Psoas muscle (tissue), 8 donors: ENCODE data around the gene UGT1A6. TPM values are rescaled to one million over a fixed set of nuclear protein-coding genes. Genes with fewer than 3 reads are reported as not detected.

Source experiments
- ATAC-seq, 4 donors: fragments of 200-7000 bp; cut with Tn5 transposase; one replicate each; pipeline ENCODE4 v1.9.1; 2020; ENCODE audit warnings: moderate library complexity in 3 of 4, mild to moderate bottlenecking in 2 of 4
- DNase-seq, 2 donors: peaks; one replicate each; pipeline ENCODE4 v3.0.0-alpha.2; 2020
- H3K27ac ChIP-seq: fragments of 200-600 bp; one replicate; pipeline ENCODE4 v1.8.0; 2022
- H3K27me3 ChIP-seq, 3 donors: fragments of 200-600 bp in 1 of 3; one replicate each; pipeline versions ENCODE4 v1.6.1 to v1.8.0; 2013 to 2022; ENCODE audit warnings: low read length in 2 of 3, mild to moderate bottlenecking in 2 of 3, moderate library complexity in 1 of 3; ENCODE audit not compliant: insufficient read depth in 3 of 3
- H3K36me3 ChIP-seq, 2 donors: fragments of 200-600 bp in 1 of 2; one replicate each; pipeline versions ENCODE4 v1.6.1 to v1.8.0; 2013 to 2022; ENCODE audit warnings: low read depth in 1 of 2, mild to moderate bottlenecking in 1 of 2, moderate library complexity in 1 of 2; ENCODE audit not compliant: insufficient read depth in 1 of 2
- H3K4me1 ChIP-seq: fragments of 200-600 bp; one replicate; pipeline ENCODE4 v1.8.0; 2022
- H3K4me3 ChIP-seq: fragments of 200-600 bp; one replicate; pipeline ENCODE4 v1.8.0; 2022; ENCODE audit warnings: mild to moderate bottlenecking
- H3K9me3 ChIP-seq: fragments of 200-600 bp; one replicate; pipeline ENCODE4 v1.8.0; 2022
- WGBS, 3 donors: extraction: QIAGEN DNeasy Blood & Tissue Kit; methylation state at CpG; one replicate each; pipeline versions ENCODE4 v1.1.6 to v1.1.7; 2013; 5-methylcytosine and 5-hydroxymethylcytosine counted together
- intact Hi-C, 2 donors: fragments of 100-400 bp; cut with DNase I; formaldehyde crosslinking; loops; one replicate each; pipeline versions ENCODE4 v1.11.0 to v1.14.2; 2022
- polyA plus RNA-seq, 3 donors: library from polyadenylated mRNA; stranded (reverse); fragments of 200-250 nt; gene quantifications; one replicate each; pipeline ENCODE4 v1.2.3, GENCODE V29; 2013
- total RNA-seq, 4 donors: library from RNA; stranded (reverse); fragmentation: NEBNext Ultra II Directional in 2 of 4; extraction: Animal tissue kit (Norgen Biotek cat#: 25700) in 2 of 4; gene quantifications; one replicate each; pipeline versions ENCODE4 v1.2.1 to v1.2.4, GENCODE V29; 2021 to 2023
- TF ChIP-seq, protein P1 (sequence below): fragments of 200-600 bp; IDR thresholded peaks from one replicate; pipeline ENCODE4 v1.8.0; 2022; ENCODE audit warnings: antibody characterized with exemption
- donor health status: healthy with polysubstance abuse.
- donor health status: DM: no; HTN: no; CAD: no; lungs with moderate emphysema.
- donor health status: Bipolar disorder and iron deficiency.
- donor health status: healthy.
- donor health status: DM: yes; HTN: yes; CAD: no.
- donor health status: DM: no; HTN: no; CAD: no.
- donor health status: DM: no; HTN: no; CAD: no.
- donor health status: DM: yes; HTN: yes; CAD: no.

The UGT1A6 gene
- total and polyA plus RNA-seq, 7 donors, result not detected

DNA sequence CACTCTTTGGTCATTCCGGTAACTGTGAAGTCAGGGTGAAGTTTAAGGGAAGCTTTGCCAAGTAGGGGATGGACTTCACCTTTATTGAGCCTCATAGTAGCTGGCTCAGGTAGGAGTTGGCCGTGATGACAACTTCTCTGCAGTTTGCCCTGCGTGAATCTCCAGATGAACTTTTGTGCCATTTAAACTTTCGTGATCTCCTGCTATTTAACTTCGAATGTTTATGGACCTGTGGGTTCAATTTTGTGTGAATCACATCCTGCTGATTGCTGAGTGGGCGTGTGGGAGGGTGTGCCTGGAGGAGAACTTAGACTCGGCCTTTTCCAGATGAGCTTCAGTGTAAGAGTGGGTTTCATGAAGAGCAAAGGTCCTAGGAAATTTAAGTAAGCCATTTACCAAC, 71.6 kb downstream of the UGT1A6 start:
- intact Hi-C loops, result no loop called here
- Histone ChIP-seq H3K9me3 (no peaks in the 10 kb centered on the region), H3K4me1 (no peaks in the 10 kb centered on the region), H3K36me3 (no peaks in the 10 kb centered on the region), H3K27me3 (peaks cover 0 to 2% (median 1%) of the 10 kb centered on the region in 3 donors), H3K27ac (no peak overlapping the region), H3K4me3 (no peak overlapping the region)
- DNase-seq (no peak), ATAC-seq (no peak)
- 73 to 77% (median 73%) methylated on average over 7 of the region's 7 CpGs for WGBS, 3 donors
- TF ChIP-seq, protein P1, sequence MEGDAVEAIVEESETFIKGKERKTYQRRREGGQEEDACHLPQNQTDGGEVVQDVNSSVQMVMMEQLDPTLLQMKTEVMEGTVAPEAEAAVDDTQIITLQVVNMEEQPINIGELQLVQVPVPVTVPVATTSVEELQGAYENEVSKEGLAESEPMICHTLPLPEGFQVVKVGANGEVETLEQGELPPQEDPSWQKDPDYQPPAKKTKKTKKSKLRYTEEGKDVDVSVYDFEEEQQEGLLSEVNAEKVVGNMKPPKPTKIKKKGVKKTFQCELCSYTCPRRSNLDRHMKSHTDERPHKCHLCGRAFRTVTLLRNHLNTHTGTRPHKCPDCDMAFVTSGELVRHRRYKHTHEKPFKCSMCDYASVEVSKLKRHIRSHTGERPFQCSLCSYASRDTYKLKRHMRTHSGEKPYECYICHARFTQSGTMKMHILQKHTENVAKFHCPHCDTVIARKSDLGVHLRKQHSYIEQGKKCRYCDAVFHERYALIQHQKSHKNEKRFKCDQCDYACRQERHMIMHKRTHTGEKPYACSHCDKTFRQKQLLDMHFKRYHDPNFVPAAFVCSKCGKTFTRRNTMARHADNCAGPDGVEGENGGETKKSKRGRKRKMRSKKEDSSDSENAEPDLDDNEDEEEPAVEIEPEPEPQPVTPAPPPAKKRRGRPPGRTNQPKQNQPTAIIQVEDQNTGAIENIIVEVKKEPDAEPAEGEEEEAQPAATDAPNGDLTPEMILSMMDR, result no peak

DNA sequence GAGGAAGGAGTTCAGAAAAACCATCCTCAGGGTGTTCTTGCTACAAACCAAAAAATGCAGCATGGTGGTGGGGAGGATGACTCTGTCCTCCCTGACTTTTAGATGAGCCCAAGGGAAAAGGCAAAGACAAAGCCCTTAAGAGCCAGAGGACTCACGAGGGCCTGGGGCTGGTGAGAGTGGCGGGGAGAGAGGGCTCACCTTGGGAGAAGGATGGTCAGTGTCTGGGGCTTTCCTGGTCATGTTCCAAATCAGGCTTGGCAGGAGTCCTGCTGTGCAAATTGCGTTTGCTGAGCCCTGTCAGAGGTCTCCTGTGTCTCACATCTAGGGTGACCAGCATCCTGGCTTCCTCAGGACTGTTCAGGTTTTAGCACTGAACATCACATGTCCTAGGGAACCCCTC, 72.1 kb downstream of the UGT1A6 start:
- Histone ChIP-seq H3K4me1 (no peaks in the 10 kb centered on the region), H3K4me3 (no peak overlapping the region), H3K27me3 (peaks cover 0 to 3% (median 2%) of the 10 kb centered on the region in 3 donors), H3K27ac (no peak overlapping the region), H3K36me3 (no peaks in the 10 kb centered on the region), H3K9me3 (no peaks in the 10 kb centered on the region)
- intact Hi-C loops, result no loop called here
- DNase-seq (no peak), ATAC-seq (no peak)
- TF ChIP-seq, protein P1, result no peak
- WGBS, 3 donors, result 42 to 54% (median 46%) methylated on average over 3 of the region's 3 CpGs

DNA sequence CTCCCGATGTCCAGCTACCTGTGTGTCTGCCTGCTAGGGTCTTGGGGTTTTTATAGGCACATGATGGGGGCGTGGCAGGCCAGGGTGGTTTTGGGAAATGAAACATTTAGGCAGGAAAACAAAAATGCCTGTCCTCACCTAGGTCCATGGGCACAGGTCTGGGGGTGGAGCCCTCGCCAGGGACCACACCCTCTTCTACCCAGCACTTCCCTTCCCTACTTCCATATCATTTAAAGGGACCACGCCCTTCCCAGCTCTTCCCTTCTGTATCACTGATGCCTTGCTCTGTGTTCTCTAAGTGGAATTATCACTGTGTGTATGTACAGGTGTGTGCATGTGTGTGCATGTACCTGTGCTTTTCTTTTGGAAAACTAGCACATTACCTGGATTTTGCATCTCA, 73.7 kb downstream of the UGT1A6 start:
- no peak for DNase-seq
- intact Hi-C loops, result no loop called here
- H3K9me3 ChIP-seq, result no peaks in the 10 kb centered on the region
- TF ChIP-seq, protein P1, result no peak
- H3K27ac ChIP-seq, result no peak overlapping the region
- WGBS, 3 donors, result 74 to 83% (median 78%) methylated on average over 4 of the region's 4 CpGs
- no peak overlapping the region for H3K4me3 ChIP-seq
- no peak for ATAC-seq
- H3K4me1 ChIP-seq, result no peaks in the 10 kb centered on the region
- H3K27me3 ChIP-seq, result peaks cover 0 to 3% (median 2%) of the 10 kb centered on the region in 3 donors
- no peaks in the 10 kb centered on the region for H3K36me3 ChIP-seq

DNA sequence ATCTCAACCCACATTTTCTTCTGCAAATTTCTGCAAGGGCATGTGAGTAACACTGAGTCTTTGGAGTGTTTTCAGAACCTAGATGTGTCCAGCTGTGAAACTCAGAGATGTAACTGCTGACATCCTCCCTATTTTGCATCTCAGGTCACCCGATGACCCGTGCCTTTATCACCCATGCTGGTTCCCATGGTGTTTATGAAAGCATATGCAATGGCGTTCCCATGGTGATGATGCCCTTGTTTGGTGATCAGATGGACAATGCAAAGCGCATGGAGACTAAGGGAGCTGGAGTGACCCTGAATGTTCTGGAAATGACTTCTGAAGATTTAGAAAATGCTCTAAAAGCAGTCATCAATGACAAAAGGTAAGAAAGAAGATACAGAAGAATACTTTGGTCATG, 75.4 kb downstream of the UGT1A6 start:
- Histone ChIP-seq H3K9me3 (no peaks in the 10 kb centered on the region), H3K36me3 (no peaks in the 10 kb centered on the region), H3K4me3 (no peak overlapping the region), H3K27ac (no peak overlapping the region), H3K4me1 (no peaks in the 10 kb centered on the region), H3K27me3 (peaks cover 0 to 3% (median 2%) of the 10 kb centered on the region in 3 donors)
- intact Hi-C loops, result no loop called here
- TF ChIP-seq, protein P1, result no peak
- ATAC-seq, result no peak
- no peak for DNase-seq
- 76 to 78% (median 76%) methylated on average over 4 of the region's 4 CpGs for whole genome bisulfite sequencing, 3 donors

DNA sequence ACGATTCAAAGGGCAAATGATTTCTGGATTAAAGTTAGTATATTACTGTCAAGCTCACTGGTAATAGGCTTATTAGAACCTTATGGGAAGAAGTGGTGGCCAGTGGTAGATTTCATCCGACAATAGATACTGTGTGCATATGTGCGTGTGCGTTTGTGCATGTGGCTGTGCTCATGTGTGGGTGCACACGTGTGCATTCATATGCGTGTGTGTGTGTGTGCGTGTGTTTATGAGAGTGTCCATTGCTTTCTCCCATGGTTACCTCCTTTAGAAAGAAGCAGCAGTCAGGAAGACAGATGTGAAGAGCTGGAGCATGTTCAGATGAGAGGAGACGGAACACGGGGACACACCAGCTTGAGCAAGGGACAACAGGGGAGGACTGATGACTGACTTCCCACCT, 76.6 kb downstream of the UGT1A6 start:
- no peak for DNase-seq
- intact Hi-C loops, result no loop called here
- TF ChIP-seq, protein P1, result no peak
- ATAC-seq, result no peak
- no peak overlapping the region for H3K27ac ChIP-seq
- no peaks in the 10 kb centered on the region for H3K9me3 ChIP-seq
- peaks cover 0 to 3% (median 2%) of the 10 kb centered on the region in 3 donors for H3K27me3 ChIP-seq
- H3K4me3 ChIP-seq, result no peak overlapping the region
- no peaks in the 10 kb centered on the region for H3K4me1 ChIP-seq
- H3K36me3 ChIP-seq, result no peaks in the 10 kb centered on the region
- WGBS, 3 donors, result 88 to 92% (median 89%) methylated on average over 9 of the region's 9 CpGs
